Measurements from ENCODE around the gene SPARC. TPM values are rescaled to one million over a fixed set of nuclear protein-coding genes. Genes with fewer than 3 reads are reported as not detected.

The SPARC gene, protein sequence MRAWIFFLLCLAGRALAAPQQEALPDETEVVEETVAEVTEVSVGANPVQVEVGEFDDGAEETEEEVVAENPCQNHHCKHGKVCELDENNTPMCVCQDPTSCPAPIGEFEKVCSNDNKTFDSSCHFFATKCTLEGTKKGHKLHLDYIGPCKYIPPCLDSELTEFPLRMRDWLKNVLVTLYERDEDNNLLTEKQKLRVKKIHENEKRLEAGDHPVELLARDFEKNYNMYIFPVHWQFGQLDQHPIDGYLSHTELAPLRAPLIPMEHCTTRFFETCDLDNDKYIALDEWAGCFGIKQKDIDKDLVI
- 5,201 TPM for polyA plus RNA-seq (2013, experiment 1 of 2)
- polyA plus RNA-seq (2013, experiment 2 of 2) = 4,942 TPM

- Histone ChIP-seq H2BK120ac (ENCODE audit: low read depth, low read length) (peak within 1 kb of the TSS; percentile 71), H3K27me3 (ENCODE audit: control insufficient read depth in 1 of 2, insufficient read depth in 1 of 2, low read length in 2 of 2) (no peaks in the 10 kb centered on the region), H3K18ac (ENCODE audit: low read depth in 1 of 2, low read length in 2 of 2) (peak within 1 kb of the TSS; percentile 96 to 97), H2AK5ac (ENCODE audit: low read length, severe bottlenecking) (peak within 1 kb of the TSS; percentile 90), H4K91ac (ENCODE audit: low read length) (peak within 1 kb of the TSS; percentile 98), H3K9me3 (ENCODE audit: control insufficient read depth, low read length) (no peaks in the 10 kb centered on the region), H3K79me1 (replicated peaks; ENCODE audit: low read length, poor library complexity, severe bottlenecking) (peaks cover 2% of the 10 kb centered on the region), H2BK5ac (ENCODE audit: low read depth, low read length, poor library complexity, severe bottlenecking) (peak within 1 kb of the TSS; percentile 81), H3K27ac (ENCODE audit: low read length, poor library complexity, severe bottlenecking) (peak within 1 kb of the TSS; percentile 90), H2BK15ac (ENCODE audit: low read depth, poor library complexity, severe bottlenecking) (peak within 1 kb of the TSS; percentile 15), H3K4me2 (ENCODE audit: low read length, poor library complexity, severe bottlenecking) (peak within 1 kb of the TSS; percentile 55), H3K9ac (ENCODE audit: low read length) (peak within 1 kb of the TSS; percentile 96), H2BK12ac (ENCODE audit: low read length in 2 of 2) (peak within 1 kb of the TSS; percentile 94), H3K36me3 (ENCODE audit: control insufficient read depth in 1 of 2, insufficient read depth in 2 of 2, low read depth in 1 of 2, low read length in 2 of 2) (peaks cover 11 to 27% of the 10 kb centered on the region in 2 experiments), H3K4me1 (ENCODE audit: control insufficient read depth, insufficient read depth, low read depth, low read length) (peaks cover 18% of the 10 kb centered on the region), H2AFZ (ENCODE audit: low read depth, low read length) (no peak within 1 kb of the TSS), H3K23ac (ENCODE audit: low read length in 2 of 2) (peak within 1 kb of the TSS; percentile 82 to 90), H3K4me3 (ENCODE audit: insufficient read depth in 1 of 2, low read depth in 1 of 2, low read length in 2 of 2) (peak within 1 kb of the TSS; percentile 86 to 94), H3K4ac (ENCODE audit: low read depth in 1 of 2, low read length in 2 of 2) (peak within 1 kb of the TSS; percentile 84 to 85), H3K14ac (ENCODE audit: low read length in 2 of 2) (peak within 1 kb of the TSS; percentile 25 to 94), H4K8ac (ENCODE audit: low read length) (peak within 1 kb of the TSS; percentile 61)
- WGBS = 2% methylated on average over 17 of the region's 22 CpGs
- DNase-seq = peak; percentile 98
Measured at GRCh38 chr5:151686674-151687407, at the start of gene SPARC. Gene SPARC, minus strand, starts transcription at chr5:151686915. Its CDS starts 10,727 bp downstream, at chr5:151676188.

DNA sequence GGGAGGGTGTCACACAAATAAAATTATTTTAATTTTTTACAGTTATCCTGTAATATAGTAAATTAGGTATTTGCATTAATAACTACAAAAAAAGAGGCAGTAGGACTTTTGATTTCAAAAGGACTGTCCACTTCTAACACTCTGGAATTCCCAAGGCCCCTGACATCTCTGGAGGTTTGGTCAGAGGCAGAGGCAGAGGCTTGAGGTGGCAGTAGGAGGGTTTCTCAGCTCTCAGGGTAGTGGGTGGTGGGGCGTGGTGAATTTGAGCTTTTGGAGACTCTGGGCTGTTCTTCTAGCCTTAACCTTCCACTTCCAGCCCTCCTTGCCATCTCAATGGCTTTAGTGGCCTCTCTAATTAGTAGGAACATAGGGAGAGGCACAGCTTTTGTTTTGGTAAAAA lies 48.9 kb upstream of the SPARC start:
- no CpG with 5 or more reads among the region's 1 CpG for WGBS
- Histone ChIP-seq H2BK15ac (ENCODE audit: low read depth, poor library complexity, severe bottlenecking) (no peak overlapping the region), H3K27me3 (ENCODE audit: control insufficient read depth in 1 of 2, insufficient read depth in 1 of 2, low read length in 2 of 2) (no peaks in the 10 kb centered on the region), H2BK12ac (ENCODE audit: low read length in 2 of 2) (no peak overlapping the region), H3K9ac (ENCODE audit: low read length) (no peak overlapping the region), H3K79me1 (replicated peaks; ENCODE audit: low read length, poor library complexity, severe bottlenecking) (no peaks in the 10 kb centered on the region), H3K4me2 (ENCODE audit: low read length, poor library complexity, severe bottlenecking) (no peak overlapping the region), H3K23ac (ENCODE audit: low read length in 2 of 2) (no peak overlapping the region), H3K4ac (ENCODE audit: low read depth in 1 of 2, low read length in 2 of 2) (no peak overlapping the region), H3K36me3 (ENCODE audit: control insufficient read depth in 1 of 2, insufficient read depth in 2 of 2, low read depth in 1 of 2, low read length in 2 of 2) (no peaks in the 10 kb centered on the region), H3K9me3 (ENCODE audit: control insufficient read depth, low read length) (no peaks in the 10 kb centered on the region), H4K91ac (ENCODE audit: low read length) (no peak overlapping the region), H3K27ac (ENCODE audit: low read length, poor library complexity, severe bottlenecking) (no peak overlapping the region), H2BK5ac (ENCODE audit: low read depth, low read length, poor library complexity, severe bottlenecking) (no peak overlapping the region), H3K14ac (ENCODE audit: low read length in 2 of 2) (no peak overlapping the region), H2AK5ac (ENCODE audit: low read length, severe bottlenecking) (no peak overlapping the region), H3K4me1 (ENCODE audit: control insufficient read depth, insufficient read depth, low read depth, low read length) (peaks cover 15% of the 10 kb centered on the region), H2AFZ (ENCODE audit: low read depth, low read length) (no peak overlapping the region), H3K4me3 (ENCODE audit: insufficient read depth in 1 of 2, low read depth in 1 of 2, low read length in 2 of 2) (no peak overlapping the region), H3K18ac (ENCODE audit: low read depth in 1 of 2, low read length in 2 of 2) (no peak overlapping the region), H2BK120ac (ENCODE audit: low read depth, low read length) (no peak overlapping the region), H4K8ac (ENCODE audit: low read length) (no peak overlapping the region)
- no peak for DNase-seq

DNA sequence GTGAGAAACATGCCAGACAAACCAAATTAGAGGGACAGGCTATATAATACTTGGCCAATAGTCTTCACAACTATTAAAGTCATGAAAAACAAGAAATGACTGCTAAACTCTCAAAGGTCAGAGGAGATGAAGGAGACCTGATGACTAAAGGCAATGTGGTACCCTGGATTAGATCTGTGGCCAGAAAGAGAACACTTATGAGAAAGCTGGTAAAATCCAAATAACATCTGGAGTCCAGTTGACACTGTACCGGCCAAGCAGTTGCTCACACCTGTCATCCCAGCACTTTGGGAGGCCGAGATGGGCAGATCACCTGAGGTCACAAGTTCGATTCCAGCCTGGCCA lies 47.3 kb upstream of the SPARC start:
- no peaks in the 10 kb centered on the region for H3K9me3 ChIP-seq (ENCODE audit: control insufficient read depth, low read length)
- no peak overlapping the region for H4K91ac ChIP-seq (ENCODE audit: low read length)
- H3K27ac ChIP-seq (ENCODE audit: low read length, poor library complexity, severe bottlenecking) = no peak overlapping the region
- no peak overlapping the region for H2BK120ac ChIP-seq (ENCODE audit: low read depth, low read length)
- H2AFZ ChIP-seq (ENCODE audit: low read depth, low read length) = no peak overlapping the region
- no peaks in the 10 kb centered on the region for H3K79me1 ChIP-seq (replicated peaks; ENCODE audit: low read length, poor library complexity, severe bottlenecking)
- H3K4me3 ChIP-seq (ENCODE audit: insufficient read depth in 1 of 2, low read depth in 1 of 2, low read length in 2 of 2) = no peak overlapping the region
- no peak overlapping the region for H2BK5ac ChIP-seq (ENCODE audit: low read depth, low read length, poor library complexity, severe bottlenecking)
- H2AK5ac ChIP-seq (ENCODE audit: low read length, severe bottlenecking) = no peak overlapping the region
- no peaks in the 10 kb centered on the region for H3K27me3 ChIP-seq (ENCODE audit: control insufficient read depth in 1 of 2, insufficient read depth in 1 of 2, low read length in 2 of 2)
- no peak overlapping the region for H3K14ac ChIP-seq (ENCODE audit: low read length in 2 of 2)
- WGBS = 94% methylated on average over 3 of the region's 3 CpGs
- H3K4me2 ChIP-seq (ENCODE audit: low read length, poor library complexity, severe bottlenecking) = no peak overlapping the region
- H4K8ac ChIP-seq (ENCODE audit: low read length) = no peak overlapping the region
- peaks cover 4% of the 10 kb centered on the region for H3K4me1 ChIP-seq (ENCODE audit: control insufficient read depth, insufficient read depth, low read depth, low read length)
- no peaks in the 10 kb centered on the region for H3K36me3 ChIP-seq (ENCODE audit: control insufficient read depth in 1 of 2, insufficient read depth in 2 of 2, low read depth in 1 of 2, low read length in 2 of 2)
- no peak overlapping the region for H3K23ac ChIP-seq (ENCODE audit: low read length in 2 of 2)
- no peak for DNase-seq
- no peak overlapping the region for H2BK12ac ChIP-seq (ENCODE audit: low read length in 2 of 2)
- no peak overlapping the region for H3K18ac ChIP-seq (ENCODE audit: low read depth in 1 of 2, low read length in 2 of 2)
- no peak overlapping the region for H3K4ac ChIP-seq (ENCODE audit: low read depth in 1 of 2, low read length in 2 of 2)
- H2BK15ac ChIP-seq (ENCODE audit: low read depth, poor library complexity, severe bottlenecking) = no peak overlapping the region
- H3K9ac ChIP-seq (ENCODE audit: low read length) = no peak overlapping the region

GRCh38 chr5:151733358-151734063 lies 46.8 kb upstream of the SPARC start:
- H3K4me1 ChIP-seq (ENCODE audit: control insufficient read depth, insufficient read depth, low read depth, low read length) = peaks cover 4% of the 10 kb centered on the region
- H3K4me2 ChIP-seq (ENCODE audit: low read length, poor library complexity, severe bottlenecking) = no peak overlapping the region
- H3K36me3 ChIP-seq (ENCODE audit: control insufficient read depth in 1 of 2, insufficient read depth in 2 of 2, low read depth in 1 of 2, low read length in 2 of 2) = no peaks in the 10 kb centered on the region
- H2AK5ac ChIP-seq (ENCODE audit: low read length, severe bottlenecking) = no peak overlapping the region
- H3K79me1 ChIP-seq (replicated peaks; ENCODE audit: low read length, poor library complexity, severe bottlenecking) = no peaks in the 10 kb centered on the region
- H3K27ac ChIP-seq (ENCODE audit: low read length, poor library complexity, severe bottlenecking) = no peak overlapping the region
- no peak overlapping the region for H3K23ac ChIP-seq (ENCODE audit: low read length in 2 of 2)
- H2BK120ac ChIP-seq (ENCODE audit: low read depth, low read length) = no peak overlapping the region
- H3K27me3 ChIP-seq (ENCODE audit: control insufficient read depth in 1 of 2, insufficient read depth in 1 of 2, low read length in 2 of 2) = no peaks in the 10 kb centered on the region
- no peak overlapping the region for H4K8ac ChIP-seq (ENCODE audit: low read length)
- no peak for DNase-seq
- H2BK5ac ChIP-seq (ENCODE audit: low read depth, low read length, poor library complexity, severe bottlenecking) = no peak overlapping the region
- no peak overlapping the region for H3K18ac ChIP-seq (ENCODE audit: low read depth in 1 of 2, low read length in 2 of 2)
- H4K91ac ChIP-seq (ENCODE audit: low read length) = no peak overlapping the region
- no peak overlapping the region for H2BK15ac ChIP-seq (ENCODE audit: low read depth, poor library complexity, severe bottlenecking)
- no peak overlapping the region for H2BK12ac ChIP-seq (ENCODE audit: low read length in 2 of 2)
- H2AFZ ChIP-seq (ENCODE audit: low read depth, low read length) = no peak overlapping the region
- no peak overlapping the region for H3K4me3 ChIP-seq (ENCODE audit: insufficient read depth in 1 of 2, low read depth in 1 of 2, low read length in 2 of 2)
- H3K4ac ChIP-seq (ENCODE audit: low read depth in 1 of 2, low read length in 2 of 2) = no peak overlapping the region
- no peaks in the 10 kb centered on the region for H3K9me3 ChIP-seq (ENCODE audit: control insufficient read depth, low read length)
- WGBS = 98% methylated on average over 8 of the region's 9 CpGs
- no peak overlapping the region for H3K9ac ChIP-seq (ENCODE audit: low read length)
- no peak overlapping the region for H3K14ac ChIP-seq (ENCODE audit: low read length in 2 of 2)

All from mesenchymal stem cell (in vitro differentiated cells and primary cell).